C4-2B (cell line): ENCODE data around the gene MYCBPAP.

Experiments used
- CTCF ChIP-seq: fragments of 450-650 bp; conservative IDR thresholded peaks from 2 replicates; pipeline ENCODE4 v1.5.1; 2017; ENCODE audit warnings: mild to moderate bottlenecking
- ZFX ChIP-seq: fragments of 450-650 bp; IDR thresholded peaks from 2 replicates; pipeline ENCODE4 v1.6.1; 2017

GRCh38 chr17:50470426-50470825, 37.8 kb upstream of the MYCBPAP start:
- TF ChIP-seq CTCF (no peak), ZFX (no peak)
